ENCODE results near the gene SPACA6. TPM values are rescaled to one million over a fixed set of nuclear protein-coding genes. Genes with fewer than 3 reads are reported as not detected.

The SPACA6 gene
- total and polyA plus RNA-seq, 2 donors = 6.3 to 19.3 TPM

GRCh38 chr19:51740356-51740755, 47.2 kb downstream of the SPACA6 start:
- H3K4me1 ChIP-seq (ENCODE audit: insufficient read depth) = no peaks in the 10 kb centered on the region
- H3K36me3 ChIP-seq (ENCODE audit: insufficient read depth) = no peaks in the 10 kb centered on the region
- no peak overlapping the region for H3K27ac ChIP-seq (ENCODE audit: low read depth)
- DNase-seq (ENCODE audit: extremely low spot score) = no peak
- no peak overlapping the region for H3K4me3 ChIP-seq (ENCODE audit: low read depth, low read length)
- 70% methylated on average over 5 of the region's 5 CpGs for WGBS

GRCh38 chr19:51742789-51743188, 49.7 kb downstream of the SPACA6 start:
- no peaks in the 10 kb centered on the region for H3K4me1 ChIP-seq (ENCODE audit: insufficient read depth)
- DNase-seq (ENCODE audit: extremely low spot score) = no peak
- no peaks in the 10 kb centered on the region for H3K36me3 ChIP-seq (ENCODE audit: insufficient read depth)
- 55% methylated on average over 6 of the region's 6 CpGs for WGBS
- H3K27ac ChIP-seq (ENCODE audit: low read depth) = no peak overlapping the region
- H3K4me3 ChIP-seq (ENCODE audit: low read depth, low read length) = no peak overlapping the region

DNA sequence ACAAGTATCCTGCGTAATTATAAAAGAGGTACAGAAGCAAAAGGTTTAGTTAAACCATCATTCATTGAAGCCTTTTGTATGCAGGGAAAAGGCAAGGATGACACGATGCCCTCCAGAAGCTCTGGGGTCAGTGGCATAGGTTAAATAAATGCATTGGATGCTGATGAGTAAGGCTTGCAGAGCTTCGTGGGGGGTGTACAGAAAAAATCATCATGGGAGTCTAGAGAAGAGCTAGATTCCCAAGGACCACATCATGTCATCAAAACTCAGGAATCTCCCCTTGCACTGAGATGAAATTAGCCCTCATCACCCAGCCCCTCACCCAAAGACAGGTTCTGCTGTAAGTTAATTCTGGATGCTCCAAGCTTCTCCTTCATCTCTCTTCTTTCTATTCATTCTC, 50.3 kb downstream of the SPACA6 start:
- Histone ChIP-seq H3K4me3 (ENCODE audit: low read depth, low read length) (no peak overlapping the region), H3K4me1 (ENCODE audit: insufficient read depth) (no peaks in the 10 kb centered on the region)
- WGBS = 80% methylated on average over 3 of the region's 3 CpGs

DNA sequence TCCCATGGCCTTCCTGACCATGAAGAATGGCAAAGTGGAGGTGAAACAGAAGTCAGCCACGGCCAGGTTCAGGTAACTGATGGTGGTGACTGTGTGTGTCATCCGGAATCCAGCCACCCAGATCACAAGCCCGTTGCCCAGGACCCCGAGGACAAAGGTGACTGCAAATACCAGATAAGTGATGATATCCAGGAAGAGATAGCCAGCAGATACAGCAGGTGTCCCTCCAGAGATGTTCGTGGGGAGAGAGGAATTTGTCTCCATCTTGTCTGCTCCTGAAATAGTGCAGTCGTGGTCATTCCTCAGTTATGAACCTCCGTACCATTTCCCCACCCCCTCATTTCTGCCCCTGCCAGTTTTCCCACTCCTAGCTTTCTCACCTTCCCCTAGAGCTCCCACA, 53.6 kb downstream of the SPACA6 start:
- 72% methylated on average over 7 of the region's 7 CpGs for WGBS
- Histone ChIP-seq H3K4me3 (ENCODE audit: low read depth, low read length) (no peak overlapping the region), H3K4me1 (ENCODE audit: insufficient read depth) (no peaks in the 10 kb centered on the region)

More for the DNA sequence above, 50.3 kb downstream of the SPACA6 start:
- no peak for DNase-seq (ENCODE audit: extremely low spot score)
- Histone ChIP-seq H3K27ac (ENCODE audit: low read depth) (no peak overlapping the region), H3K36me3 (ENCODE audit: insufficient read depth) (no peaks in the 10 kb centered on the region)

GRCh38 chr19:51749979-51750378, 56.8 kb downstream of the SPACA6 start:
- no peak overlapping the region for H3K27ac ChIP-seq (ENCODE audit: low read depth)

More for the DNA sequence above, 53.6 kb downstream of the SPACA6 start:
- DNase-seq (ENCODE audit: extremely low spot score) = no peak
- Histone ChIP-seq H3K27ac (ENCODE audit: low read depth) (no peak overlapping the region), H3K36me3 (ENCODE audit: insufficient read depth) (no peaks in the 10 kb centered on the region)

GRCh38 chr19:51750400-51751094, 57.4 kb downstream of the SPACA6 start:
- DNase-seq (ENCODE audit: extremely low spot score) = no peak
- 76% methylated on average over 7 of the region's 7 CpGs for WGBS
- H3K4me3 ChIP-seq (ENCODE audit: low read depth, low read length) = no peak overlapping the region
- no peak overlapping the region for H3K27ac ChIP-seq (ENCODE audit: low read depth)
- no peaks in the 10 kb centered on the region for H3K36me3 ChIP-seq (ENCODE audit: insufficient read depth)
- no peaks in the 10 kb centered on the region for H3K4me1 ChIP-seq (ENCODE audit: insufficient read depth)

More at GRCh38 chr19:51749979-51750378, 56.8 kb downstream of the SPACA6 start:
- no peak for DNase-seq (ENCODE audit: extremely low spot score)
- no peaks in the 10 kb centered on the region for H3K4me1 ChIP-seq (ENCODE audit: insufficient read depth)
- H3K36me3 ChIP-seq (ENCODE audit: insufficient read depth) = no peaks in the 10 kb centered on the region
- H3K4me3 ChIP-seq (ENCODE audit: low read depth, low read length) = no peak overlapping the region
- 75% methylated on average over 4 of the region's 4 CpGs for WGBS

DNA sequence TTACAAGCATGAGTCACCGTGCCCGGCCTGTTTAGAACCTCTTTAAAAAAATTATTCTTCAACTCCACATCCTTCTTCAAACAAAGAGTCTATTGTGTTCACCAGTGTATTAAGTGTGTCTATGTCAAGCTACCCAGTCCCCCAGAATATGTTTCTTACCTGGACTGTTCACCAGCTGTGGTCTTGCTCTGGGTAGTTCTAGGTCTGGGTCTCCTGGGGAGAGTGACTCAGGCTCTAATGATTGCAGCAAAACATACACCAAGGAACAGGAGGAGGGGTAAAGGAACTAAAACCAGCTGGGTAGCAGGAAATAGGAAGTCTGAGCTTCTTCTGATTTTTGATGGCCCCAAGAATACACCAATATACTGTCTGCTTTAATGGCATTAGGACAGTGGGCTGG, 58.5 kb downstream of the SPACA6 start, which contains the start of gene FPR1:
Gene FPR1 (minus strand): TSS at position 224 of the 400 bp plus-strand sequence. CDS start 4,884 bp downstream, outside the sequence.
- H3K36me3 ChIP-seq (ENCODE audit: insufficient read depth) = no peaks in the 10 kb centered on the region
- no peak for DNase-seq (ENCODE audit: extremely low spot score)
- H3K4me1 ChIP-seq (ENCODE audit: insufficient read depth) = no peaks in the 10 kb centered on the region
- WGBS = 83% methylated on average over 2 of the region's 2 CpGs
- no peak within 1 kb of the TSS for H3K27ac ChIP-seq (ENCODE audit: low read depth)
- no peak within 1 kb of the TSS for H3K4me3 ChIP-seq (ENCODE audit: low read depth, low read length)

DNA sequence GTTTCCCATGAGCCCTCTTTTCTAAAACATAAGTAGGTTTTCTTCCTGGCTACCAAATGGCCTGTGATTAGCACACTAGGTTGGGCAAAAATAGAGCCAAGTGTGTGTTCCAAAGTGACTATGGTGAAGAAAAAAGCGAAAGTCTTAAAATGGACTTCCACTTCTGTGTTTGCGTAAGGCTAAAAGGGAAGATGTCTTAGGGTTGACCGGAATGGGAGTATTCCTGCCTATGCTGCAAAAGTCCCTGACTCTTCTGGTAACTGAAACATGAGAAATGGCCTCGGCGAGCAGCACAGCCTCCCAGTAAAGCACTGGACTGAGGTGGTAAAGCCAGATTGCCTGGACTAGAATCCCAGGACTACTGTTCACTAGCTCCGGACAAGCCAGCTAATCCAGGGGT, 61.0 kb downstream of the SPACA6 start:
- Histone ChIP-seq H3K36me3 (ENCODE audit: insufficient read depth) (no peaks in the 10 kb centered on the region), H3K4me3 (ENCODE audit: low read depth, low read length) (no peak overlapping the region), H3K27ac (ENCODE audit: low read depth) (no peak overlapping the region), H3K4me1 (ENCODE audit: insufficient read depth) (no peaks in the 10 kb centered on the region)
- WGBS = 88% methylated on average over 6 of the region's 6 CpGs
- no peak for DNase-seq (ENCODE audit: extremely low spot score)

DNA sequence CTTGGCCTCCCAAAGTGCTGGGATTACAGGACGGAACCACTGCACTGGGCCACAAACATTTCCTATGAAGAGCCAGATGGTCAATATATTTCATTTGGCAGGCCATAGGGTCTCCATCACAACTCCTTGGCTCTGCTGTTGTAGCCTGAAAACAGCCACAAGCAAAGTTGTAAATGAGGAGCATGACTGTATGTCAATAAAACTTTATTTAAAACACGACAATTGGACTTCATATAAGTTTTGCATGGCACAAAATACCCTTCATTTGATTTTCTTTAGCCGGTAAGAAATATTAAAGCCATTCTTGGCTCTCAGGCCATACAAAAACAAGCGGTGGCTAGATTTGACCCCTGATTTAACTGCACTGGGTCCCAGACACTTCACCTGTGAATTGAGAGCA, 61.6 kb downstream of the SPACA6 start:
- Histone ChIP-seq H3K4me1 (ENCODE audit: insufficient read depth) (no peaks in the 10 kb centered on the region), H3K36me3 (ENCODE audit: insufficient read depth) (no peaks in the 10 kb centered on the region), H3K4me3 (ENCODE audit: low read depth, low read length) (no peak overlapping the region), H3K27ac (ENCODE audit: low read depth) (no peak overlapping the region)
- no peak for DNase-seq (ENCODE audit: extremely low spot score)
- WGBS = 84% methylated on average over 4 of the region's 4 CpGs

Small RNAs within 50 kb of the gene (small RNA-seq; reads per million reads assigned to genes)
- gene AC018755.2 (not detected), gene MIR125A (not detected), gene MIR99B (3.3 reads per million, percentile 90 among the genes with 10 or more reads in this experiment), gene MIRLET7E (not detected)

Other genes starting within 250 kb of the SPACA6 start
- gene SIGLEC8, start 234.9 kb upstream of the SPACA6 start, total RNA-seq = 0.90 TPM
- 0.61 TPM for gene SIGLEC8, start 234.9 kb upstream of the SPACA6 start, polyA plus RNA-seq
- not detected for gene CEACAM18, start 214.8 kb upstream of the SPACA6 start, total RNA-seq
- not detected for gene CEACAM18, start 214.8 kb upstream of the SPACA6 start, polyA plus RNA-seq
- 0.11 TPM for gene SIGLEC12, start 191.5 kb upstream of the SPACA6 start, total RNA-seq
- 0.37 TPM for gene SIGLEC12, start 191.5 kb upstream of the SPACA6 start, polyA plus RNA-seq
- gene SIGLEC6, start 161.7 kb upstream of the SPACA6 start, total RNA-seq = 4.0 TPM
- gene SIGLEC6, start 161.7 kb upstream of the SPACA6 start, polyA plus RNA-seq = 1.4 TPM
- 10.2 TPM for gene ZNF175, start 122.0 kb upstream of the SPACA6 start, total RNA-seq
- gene ZNF175, start 122.0 kb upstream of the SPACA6 start, polyA plus RNA-seq = 4.9 TPM
- gene SIGLEC5, start 62.9 kb upstream of the SPACA6 start, total RNA-seq = 0.32 TPM
- 0.47 TPM for gene SIGLEC5, start 62.9 kb upstream of the SPACA6 start, polyA plus RNA-seq
- gene SIGLEC14, start 46.5 kb upstream of the SPACA6 start, total RNA-seq = 1.2 TPM
- gene SIGLEC14, start 46.5 kb upstream of the SPACA6 start, polyA plus RNA-seq = 4.4 TPM
- gene HAS1, start 30.7 kb downstream of the SPACA6 start, total RNA-seq = 0.32 TPM
- 1.2 TPM for gene HAS1, start 30.7 kb downstream of the SPACA6 start, polyA plus RNA-seq
- 7.1 TPM for gene FPR1, start 58.5 kb downstream of the SPACA6 start, total RNA-seq
- 15.7 TPM for gene FPR1, start 58.5 kb downstream of the SPACA6 start, polyA plus RNA-seq
- gene FPR2, start 67.8 kb downstream of the SPACA6 start, total RNA-seq = 1.0 TPM
- gene FPR2, start 67.8 kb downstream of the SPACA6 start, polyA plus RNA-seq = 4.9 TPM
- 1.0 TPM for gene FPR3, start 101.8 kb downstream of the SPACA6 start, total RNA-seq
- gene FPR3, start 101.8 kb downstream of the SPACA6 start, polyA plus RNA-seq = 5.8 TPM
- gene ZNF577, start 194.6 kb downstream of the SPACA6 start, total RNA-seq = 26.8 TPM
- gene ZNF577, start 194.6 kb downstream of the SPACA6 start, polyA plus RNA-seq = 17.2 TPM
- 16.6 TPM for gene ZNF649, start 211.7 kb downstream of the SPACA6 start, total RNA-seq
- gene ZNF649, start 211.7 kb downstream of the SPACA6 start, polyA plus RNA-seq = 12.4 TPM
- gene ZNF613, start 234.1 kb downstream of the SPACA6 start, total RNA-seq = 11.3 TPM
- gene ZNF613, start 234.1 kb downstream of the SPACA6 start, polyA plus RNA-seq = 4.3 TPM

All from urinary bladder (tissue), 4 donors.